HG03571 (cell line): ENCODE results near the gene MBD5.
"Not testable (repeated sequence)": the region's sequence is repeated elsewhere in the genome, so short reads cannot be mapped to it uniquely, and the experiment has no call there.

Experiments used
- ATAC-seq: cut with Tn5 transposase; IDR thresholded peaks from one replicate; pipeline ENCODE4 v1.9.1; 2021; ENCODE audit not compliant: unreplicated experiment

Gene MBD5

GRCh38 chr2:148540022-148540421 lies 519.1 kb downstream of the MBD5 start:
- ATAC-seq = no peak

- no peak for ATAC-seq
These were observed 520.9 kb downstream of the MBD5 start for GRCh38 chr2:148541792-148542191.

GRCh38 chr2:148542614-148543013 lies 521.7 kb downstream of the MBD5 start:
- no peak for ATAC-seq

GRCh38 chr2:148543088-148543540 lies 522.2 kb downstream of the MBD5 start:
- not testable (repeated sequence) for ATAC-seq

- ATAC-seq = no peak
These were observed 524.7 kb downstream of the MBD5 start for GRCh38 chr2:148545390-148546256.

- no peak for ATAC-seq
These were observed 525.4 kb downstream of the MBD5 start for GRCh38 chr2:148546270-148546669.

GRCh38 chr2:148548716-148549400 lies 528.0 kb downstream of the MBD5 start:
- no peak for ATAC-seq

GRCh38 chr2:148552675-148553331 lies 531.9 kb downstream of the MBD5 start:
- no peak for ATAC-seq

GRCh38 chr2:148553332-148553887 lies 532.5 kb downstream of the MBD5 start:
- ATAC-seq = no peak

GRCh38 chr2:148554459-148555247 lies 533.8 kb downstream of the MBD5 start:
- ATAC-seq = no peak

- ATAC-seq = no peak
These were observed 534.9 kb downstream of the MBD5 start for GRCh38 chr2:148555622-148556294.

- no peak for ATAC-seq
These were observed 537.0 kb downstream of the MBD5 start for GRCh38 chr2:148557844-148558436.

GRCh38 chr2:148560496-148560895 lies 539.6 kb downstream of the MBD5 start:
- no peak for ATAC-seq

GRCh38 chr2:148561389-148561788 lies 540.5 kb downstream of the MBD5 start:
- ATAC-seq = no peak

- no peak for ATAC-seq
These were observed 544.5 kb downstream of the MBD5 start for GRCh38 chr2:148565272-148565894.
